RKO (cell line): ENCODE data around the gene KCNE1.

Experiments
- DNase-seq: peaks from one replicate; pipeline ENCODE4 v3.0.0-alpha.2; 2016; ENCODE audit warnings: low spot score

KCNE1 gene

GRCh38 chr21:34535886-34536285, 23.9 kb upstream of the KCNE1 start:
- no peak for DNase-seq

DNA sequence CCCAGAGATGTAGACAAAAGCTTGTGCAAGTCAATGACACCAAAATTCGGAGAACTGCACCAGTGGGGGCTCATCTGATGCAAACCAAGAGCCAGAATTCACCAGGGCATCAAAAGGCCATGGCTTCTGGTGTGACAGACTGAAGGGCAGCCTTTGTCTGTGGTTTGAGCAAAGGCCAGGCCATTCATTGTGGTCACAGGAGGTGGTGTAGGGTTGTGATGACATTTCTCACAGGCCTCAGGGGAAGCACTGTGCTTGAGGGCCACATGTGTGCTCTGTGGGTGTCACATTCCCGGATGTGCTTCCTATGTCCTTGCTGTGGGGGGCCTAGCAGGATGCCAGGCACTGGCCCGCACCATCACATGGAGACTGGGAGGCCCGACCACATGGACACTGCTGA, 22.5 kb upstream of the KCNE1 start:
- no peak for DNase-seq

- DNase-seq = no peak
Observed at GRCh38 chr21:34533938-34534337, 21.9 kb upstream of the KCNE1 start.

DNA sequence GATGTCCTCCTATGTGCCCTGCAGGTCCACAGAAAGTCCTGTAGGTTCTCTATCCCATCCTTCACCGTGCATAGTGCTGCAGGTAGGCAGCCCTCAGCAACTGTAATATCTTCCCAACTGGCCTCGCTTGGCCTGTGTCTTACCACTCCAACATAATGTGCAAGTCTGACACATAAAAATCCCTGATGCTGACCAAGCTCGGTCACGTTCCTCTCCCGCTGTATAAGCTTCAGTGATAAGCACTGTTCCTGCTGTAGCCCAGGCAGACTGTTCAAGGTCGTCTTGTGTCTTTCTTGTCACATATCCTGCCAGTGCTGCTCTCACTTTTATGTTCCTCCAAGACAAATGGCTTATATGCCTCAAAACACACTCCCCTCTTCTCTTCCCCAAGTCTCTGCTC, 19.4 kb upstream of the KCNE1 start:
- no peak for DNase-seq

DNA sequence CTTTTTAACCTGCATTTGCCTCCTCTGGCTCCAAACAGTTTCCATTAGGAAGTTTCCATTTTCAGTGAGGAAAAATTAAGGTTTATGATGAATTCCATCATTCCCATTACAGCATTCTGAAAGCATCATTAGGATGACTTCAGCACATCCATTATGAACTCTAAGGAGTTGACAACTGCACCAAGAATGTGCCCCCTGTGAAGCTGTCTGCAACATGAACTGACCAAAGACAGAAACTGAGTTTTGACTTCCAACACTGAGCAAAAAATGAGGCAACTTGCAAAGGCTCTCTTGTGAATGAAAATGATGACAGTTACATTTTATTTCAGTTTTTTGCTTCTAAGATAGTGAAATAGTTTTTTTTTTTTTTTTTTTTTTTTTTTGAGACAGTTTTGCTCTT, 18.3 kb upstream of the KCNE1 start:
- no peak for DNase-seq

- DNase-seq = no peak
Observed at GRCh38 chr21:34528131-34528561, 16.1 kb upstream of the KCNE1 start.

GRCh38 chr21:34526618-34527290, 14.7 kb upstream of the KCNE1 start:
- peak; percentile 99 for DNase-seq

- DNase-seq = peak; percentile 19
Observed at GRCh38 chr21:34526241-34526617, 14.2 kb upstream of the KCNE1 start.

GRCh38 chr21:34524646-34525601, 12.9 kb upstream of the KCNE1 start:
- peak; percentile 81 for DNase-seq

DNA sequence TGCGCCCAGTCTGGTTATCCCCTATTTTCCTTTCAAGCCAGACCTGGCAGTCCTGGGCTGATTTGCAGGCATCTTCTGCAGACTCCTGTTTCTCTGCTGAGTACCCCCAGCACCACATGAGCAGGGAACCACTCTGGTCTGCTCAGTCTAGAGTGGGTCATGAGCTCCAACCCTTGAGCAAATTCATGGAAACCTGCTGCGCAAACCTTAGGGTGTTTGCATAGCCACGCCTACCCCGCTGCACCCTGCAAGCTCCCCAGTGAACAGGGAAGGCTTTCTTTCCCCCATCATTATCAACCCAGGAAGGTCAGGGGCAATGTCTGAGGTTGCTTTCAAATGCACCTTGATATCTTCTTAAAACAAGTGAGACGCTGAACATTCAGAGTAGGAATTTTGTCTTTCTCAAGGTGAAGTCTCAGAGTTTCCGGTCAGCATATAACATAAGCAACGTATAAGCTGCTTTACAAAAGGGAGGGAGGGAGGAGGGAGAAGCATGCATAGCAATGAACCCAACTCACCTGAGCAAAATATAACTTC, 11.1 kb upstream of the KCNE1 start:
- DNase-seq = no peak

DNA sequence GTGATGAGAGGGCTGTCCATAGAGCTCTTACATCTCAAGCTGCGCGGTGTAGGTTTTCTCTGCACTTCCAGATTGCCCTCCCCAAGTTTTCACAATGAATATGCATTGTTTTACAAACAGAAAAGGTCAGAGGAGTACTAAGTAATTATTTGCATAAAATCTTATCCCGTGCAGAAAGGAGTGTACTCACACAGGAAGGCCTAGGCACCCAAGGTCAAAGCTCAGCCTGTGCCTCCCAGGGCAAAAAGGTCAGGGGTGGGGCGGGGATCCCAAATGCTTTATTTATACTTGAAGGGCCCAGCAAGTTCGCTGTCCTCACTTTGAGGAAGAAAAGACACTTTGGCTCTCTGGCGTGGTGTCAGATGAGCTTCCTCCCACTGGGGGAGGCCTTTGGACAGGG, 10.3 kb upstream of the KCNE1 start:
- DNase-seq = no peak

DNA sequence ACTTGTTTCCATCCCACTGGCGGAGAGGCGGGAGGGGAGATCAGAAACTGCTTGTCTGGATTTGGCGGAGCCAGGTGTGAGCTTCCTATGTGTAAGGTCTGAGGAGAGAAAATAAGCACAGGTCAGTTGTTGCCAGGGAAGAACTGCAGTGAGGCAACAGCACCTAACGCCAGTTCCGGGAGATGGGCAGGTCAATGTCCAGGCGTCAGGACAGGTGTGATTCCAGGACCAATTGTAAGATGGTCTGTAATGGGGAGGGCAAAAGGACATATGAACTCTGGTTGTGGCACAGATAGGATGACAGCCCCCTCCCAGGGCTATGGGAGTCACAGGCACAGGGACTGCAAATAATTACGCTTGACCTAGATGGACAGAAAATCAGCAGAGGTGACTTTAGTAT, 9.6 kb upstream of the KCNE1 start:
- DNase-seq = no peak

GRCh38 chr21:34520764-34521508, 8.9 kb upstream of the KCNE1 start:
- DNase-seq = no peak

DNA sequence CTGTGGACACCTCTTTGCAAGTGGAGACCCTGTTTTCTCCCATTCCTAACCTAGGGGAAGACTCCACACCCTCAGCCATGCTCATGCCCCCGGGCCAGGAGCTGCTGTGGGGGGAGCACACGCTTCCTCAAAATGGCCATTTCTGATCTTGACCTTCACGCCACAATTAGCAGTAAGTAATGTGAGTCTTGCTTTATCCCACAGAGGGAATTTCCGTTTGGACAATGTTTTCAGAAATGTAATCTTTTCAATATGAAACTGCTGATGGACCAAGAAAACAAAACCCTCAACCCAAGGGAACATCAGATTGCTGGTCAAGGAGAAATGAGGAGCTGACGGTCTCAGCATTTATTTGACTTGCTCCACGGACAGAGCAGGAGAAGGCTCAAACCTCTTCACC, 8.3 kb upstream of the KCNE1 start:
- DNase-seq = no peak

DNA sequence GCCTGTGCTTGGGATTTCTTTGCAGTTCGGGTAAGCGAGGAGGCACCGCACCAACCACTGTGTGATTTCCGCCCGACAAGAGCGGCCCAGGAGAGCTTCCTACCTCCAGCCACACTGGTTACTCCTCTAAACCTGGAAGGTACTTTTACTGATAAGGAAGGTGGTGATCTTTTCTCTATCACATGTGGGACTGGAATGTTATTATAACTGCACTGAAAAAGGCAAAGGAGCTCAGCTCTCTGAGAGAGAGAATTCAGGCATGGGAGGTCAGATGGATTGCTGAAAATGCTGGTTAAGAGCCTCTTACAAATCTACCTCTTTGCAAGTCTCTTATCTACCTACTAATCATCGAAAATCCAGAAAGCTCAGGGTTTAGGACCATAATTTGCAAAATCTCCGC, 7.7 kb upstream of the KCNE1 start:
- no peak for DNase-seq

DNA sequence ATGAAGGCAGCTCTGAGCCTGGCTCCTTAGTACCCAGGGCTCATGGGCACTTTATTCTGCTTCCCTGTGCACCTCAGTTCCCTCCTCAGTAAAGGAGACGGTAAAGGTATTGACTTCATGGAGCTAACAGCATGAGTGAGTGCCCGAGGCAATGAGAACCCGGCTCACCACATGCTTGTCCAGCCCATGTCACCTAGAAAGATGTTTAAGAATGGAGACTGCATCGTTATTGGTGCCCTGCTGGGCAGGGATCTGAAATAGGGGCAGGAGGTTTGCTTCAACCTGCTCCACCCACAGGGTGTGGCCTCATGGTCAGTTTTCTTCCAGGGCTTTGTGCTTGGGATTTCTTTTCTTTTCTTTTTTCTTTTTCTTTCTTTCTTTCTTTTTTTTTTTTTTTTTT, 7.0 kb upstream of the KCNE1 start:
- no peak for DNase-seq

DNA sequence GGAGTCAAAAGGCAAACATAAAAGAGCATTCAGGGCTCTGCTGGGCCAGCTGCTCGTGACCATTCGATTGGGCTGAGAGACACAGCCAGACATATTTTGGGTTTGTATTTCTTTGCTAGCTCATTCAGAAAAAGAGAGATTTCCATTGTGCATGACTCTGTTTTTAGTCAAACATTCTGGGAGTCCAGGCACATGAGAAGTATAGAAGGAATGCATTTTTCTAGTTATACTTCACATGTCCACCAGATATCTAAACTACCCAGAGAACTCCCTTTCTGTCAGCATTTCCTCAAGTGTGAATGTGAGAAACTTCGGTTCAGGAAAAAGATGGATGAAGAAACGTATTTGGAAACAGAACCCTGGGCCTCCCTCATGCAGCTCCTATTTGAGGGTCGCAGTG, 6.3 kb upstream of the KCNE1 start:
- DNase-seq = no peak

GRCh38 chr21:34517491-34518245, 5.7 kb upstream of the KCNE1 start:
- peak; percentile 22 for DNase-seq

DNA sequence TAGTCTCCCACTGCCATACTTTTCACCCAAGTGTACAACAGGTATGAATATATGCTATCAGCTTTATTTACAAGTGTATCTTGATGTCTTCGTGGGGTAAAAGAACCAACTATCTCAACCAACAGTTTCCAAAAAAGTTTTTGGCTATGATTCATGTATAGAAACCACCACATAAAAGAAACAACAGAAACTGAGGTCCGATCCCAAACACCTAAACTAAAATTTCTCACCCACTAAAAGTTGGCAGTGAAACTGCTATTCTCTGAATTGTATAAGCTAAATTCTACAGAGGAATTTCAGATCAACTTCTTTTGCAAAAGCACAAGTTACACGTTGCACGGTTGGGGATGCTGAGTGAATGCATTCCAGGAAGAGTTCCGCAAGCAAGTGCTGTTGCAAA, 5.0 kb upstream of the KCNE1 start:
- DNase-seq = no peak

GRCh38 chr21:34514576-34515115, 2.6 kb upstream of the KCNE1 start:
- no peak for DNase-seq

DNA sequence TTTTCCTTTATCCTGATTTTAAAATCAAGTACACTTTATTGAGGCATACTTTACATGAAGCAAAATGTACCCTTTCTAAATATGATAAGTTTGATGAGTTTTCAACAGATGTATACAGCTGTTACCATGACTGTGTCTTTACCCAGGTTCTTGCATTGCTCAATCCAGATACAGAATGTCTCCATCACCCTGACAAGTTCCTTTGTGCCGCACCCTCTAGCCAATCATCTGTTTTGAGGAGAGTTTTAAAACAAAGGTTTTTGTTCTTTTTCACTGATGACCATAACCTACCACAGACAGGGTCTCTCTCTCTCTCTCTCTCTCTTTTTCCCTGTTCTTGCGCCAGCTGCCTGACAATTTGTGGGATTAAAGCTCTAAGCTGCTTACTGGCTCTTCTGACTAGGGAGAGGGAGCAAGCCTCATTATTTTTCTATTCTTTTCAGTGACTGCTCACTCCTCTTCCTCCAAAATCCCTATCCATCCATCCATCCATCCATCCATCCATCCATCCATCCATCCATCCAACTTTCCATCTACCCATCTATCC, 1.2 kb upstream of the KCNE1 start:
- no peak for DNase-seq
